ENCODE results near the gene LCE4A.

DNA sequence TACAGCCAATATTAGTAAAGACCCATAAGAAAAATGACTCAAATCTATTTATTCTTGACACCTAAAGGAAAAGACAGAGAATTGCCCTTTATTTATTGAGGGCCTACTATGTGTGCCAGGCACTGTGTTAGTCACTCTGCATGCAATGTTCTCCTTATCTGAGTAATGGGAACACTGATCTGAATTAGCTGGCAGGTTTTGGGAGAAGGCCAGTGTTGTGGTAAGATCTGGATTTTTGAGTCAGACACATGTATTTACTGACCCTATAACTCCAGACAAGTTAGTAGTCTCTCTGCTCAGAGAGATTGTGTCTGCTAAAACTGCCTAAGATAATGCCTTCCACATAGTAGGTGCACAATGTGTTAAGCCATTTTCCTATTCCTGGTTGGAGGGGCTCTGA lies 17.3 kb downstream of the LCE4A start:
- TF ChIP-seq POLR2A (IDR thresholded peaks at IDR 0.05) = no peak
- TF ChIP-seq CTCF (IDR thresholded peaks at IDR 0.05) = no peak

All from Peyer's patch (tissue), 4 donors.